ENCODE results near the gene POU6F2.

The POU6F2 gene

GRCh38 chr7:39407723-39408122 is 430.0 kb downstream of the POU6F2 start:
- Histone ChIP-seq H3F3A (ENCODE audit: insufficient read depth, low read length) (no peaks in the 10 kb centered on the region), H3K79me2 (ENCODE audit: low read length) (no peaks in the 10 kb centered on the region), H3K4me1 (ENCODE audit: low read length) (no peaks in the 10 kb centered on the region), H3K9me2 (replicated peaks; ENCODE audit: insufficient read depth, low read length) (no peaks in the 10 kb centered on the region), H3K36me3 (replicated peaks; ENCODE audit: insufficient read depth, low read length) (no peaks in the 10 kb centered on the region), H3K27ac (ENCODE audit: low read length) (no peak overlapping the region), H3K9me3 (replicated peaks; ENCODE audit: insufficient read depth, low read length) (no peaks in the 10 kb centered on the region), H2AFZ (ENCODE audit: low read length) (no peak overlapping the region), H3K9ac (ENCODE audit: low read length) (no peak overlapping the region), H3K4me2 (ENCODE audit: low read depth, low read length) (no peak overlapping the region), H3K27me3 (replicated peaks; ENCODE audit: insufficient read depth, low read length) (no peaks in the 10 kb centered on the region), H3K4me3 (ENCODE audit: low read length) (no peak overlapping the region), H4K20me1 (ENCODE audit: insufficient read depth, low read length) (no peaks in the 10 kb centered on the region)
- DNase-seq = no peak
- TF ChIP-seq EZH2phosphoT487 (IDR thresholded peaks at IDR 0.05; ENCODE audit: low read length) = no peak
- no peak for TF ChIP-seq EZH2 (optimal IDR thresholded peaks at IDR 0.05; ENCODE audit: low read depth, low read length)
- TF ChIP-seq CTCF (IDR thresholded peaks at IDR 0.05; ENCODE audit: low read length) = no peak

- Histone ChIP-seq H3F3A (ENCODE audit: insufficient read depth, low read length) (no peaks in the 10 kb centered on the region), H3K27ac (ENCODE audit: low read length) (no peak overlapping the region), H3K4me2 (ENCODE audit: low read depth, low read length) (no peak overlapping the region), H3K9me3 (replicated peaks; ENCODE audit: insufficient read depth, low read length) (no peaks in the 10 kb centered on the region), H3K36me3 (replicated peaks; ENCODE audit: insufficient read depth, low read length) (no peaks in the 10 kb centered on the region), H3K4me3 (ENCODE audit: low read length) (no peak overlapping the region), H3K27me3 (replicated peaks; ENCODE audit: insufficient read depth, low read length) (no peaks in the 10 kb centered on the region), H2AFZ (ENCODE audit: low read length) (no peak overlapping the region), H3K79me2 (ENCODE audit: low read length) (no peaks in the 10 kb centered on the region), H4K20me1 (ENCODE audit: insufficient read depth, low read length) (no peaks in the 10 kb centered on the region), H3K9ac (ENCODE audit: low read length) (no peak overlapping the region), H3K9me2 (replicated peaks; ENCODE audit: insufficient read depth, low read length) (no peaks in the 10 kb centered on the region), H3K4me1 (ENCODE audit: low read length) (no peaks in the 10 kb centered on the region)
- DNase-seq = no peak
- TF ChIP-seq CTCF (IDR thresholded peaks at IDR 0.05; ENCODE audit: low read length) (no peak), EZH2phosphoT487 (IDR thresholded peaks at IDR 0.05; ENCODE audit: low read length) (no peak), EZH2 (optimal IDR thresholded peaks at IDR 0.05; ENCODE audit: low read depth, low read length) (no peak)
Observed at GRCh38 chr7:39408906-39409305, 431.2 kb downstream of the POU6F2 start.

GRCh38 chr7:39410582-39410981 is 432.9 kb downstream of the POU6F2 start:
- Histone ChIP-seq H3K4me1 (ENCODE audit: low read length) (no peaks in the 10 kb centered on the region), H3K4me3 (ENCODE audit: low read length) (no peak overlapping the region), H2AFZ (ENCODE audit: low read length) (no peak overlapping the region), H3F3A (ENCODE audit: insufficient read depth, low read length) (no peaks in the 10 kb centered on the region), H3K9me2 (replicated peaks; ENCODE audit: insufficient read depth, low read length) (no peaks in the 10 kb centered on the region), H3K79me2 (ENCODE audit: low read length) (no peaks in the 10 kb centered on the region), H3K27ac (ENCODE audit: low read length) (no peak overlapping the region), H3K9me3 (replicated peaks; ENCODE audit: insufficient read depth, low read length) (no peaks in the 10 kb centered on the region), H3K4me2 (ENCODE audit: low read depth, low read length) (no peak overlapping the region), H3K9ac (ENCODE audit: low read length) (no peak overlapping the region), H4K20me1 (ENCODE audit: insufficient read depth, low read length) (no peaks in the 10 kb centered on the region), H3K27me3 (replicated peaks; ENCODE audit: insufficient read depth, low read length) (no peaks in the 10 kb centered on the region), H3K36me3 (replicated peaks; ENCODE audit: insufficient read depth, low read length) (no peaks in the 10 kb centered on the region)
- TF ChIP-seq CTCF (IDR thresholded peaks at IDR 0.05; ENCODE audit: low read length) (no peak), EZH2 (optimal IDR thresholded peaks at IDR 0.05; ENCODE audit: low read depth, low read length) (no peak), EZH2phosphoT487 (IDR thresholded peaks at IDR 0.05; ENCODE audit: low read length) (no peak)
- no peak for DNase-seq
